ENCODE data around the gene PTPRCAP. TPM values are rescaled to one million over a fixed set of nuclear protein-coding genes. Genes with fewer than 3 reads are reported as not detected.

The PTPRCAP gene
- polyA plus RNA-seq, 3 donors: 2.1 to 14.3 (median 2.8) TPM

GRCh38 chr11:67389477-67389876, 48.0 kb downstream of the PTPRCAP start:
- H3K36me3 Mint-ChIP-seq: peaks cover 3 to 7% of the 10 kb centered on the region in 2 donors
- Histone ChIP-seq H3K27me3 (ENCODE audit: control insufficient read depth in 2 of 2, insufficient read depth in 2 of 2, low read length in 2 of 2) (no peaks in the 10 kb centered on the region), H3K4me3 (replicated peaks in 1 of 3; ENCODE audit: low read depth in 2 of 3, low read length in 3 of 3) (no peak overlapping the region), H3K36me3 (replicated peaks in 1 of 2; ENCODE audit: control insufficient read depth in 1 of 2, insufficient read depth in 2 of 2, low read length in 2 of 2) (peaks cover 0 to 5% of the 10 kb centered on the region in 2 donors), H3K4me2 (replicated peaks; ENCODE audit: extremely low read depth, low read length, poor library complexity, severe bottlenecking) (no peak overlapping the region), H4K20me1 (ENCODE audit: insufficient read depth, low read length) (peaks cover 23% of the 10 kb centered on the region), H3K4me1 (ENCODE audit: control insufficient read depth in 1 of 2, insufficient read depth in 2 of 2, low read length in 2 of 2) (peaks cover 25 to 37% of the 10 kb centered on the region in 2 donors), H3K27ac (ENCODE audit: low read depth in 1 of 2, low read length in 2 of 2) (no peak overlapping the region), H3K9ac (ENCODE audit: insufficient read depth, low read length, poor library complexity, severe bottlenecking) (no peak overlapping the region), H3K79me2 (ENCODE audit: insufficient read depth, low read length) (peaks cover 36% of the 10 kb centered on the region), H3K9me3 (replicated peaks in 1 of 2; ENCODE audit: control insufficient read depth in 1 of 2, insufficient read depth in 1 of 2, low read length in 2 of 2) (no peaks in the 10 kb centered on the region), H2AFZ (ENCODE audit: insufficient read depth, low read depth, low read length, poor library complexity, severe bottlenecking) (no peak overlapping the region)
- peaks cover 0 to 8% (median 1%) of the 10 kb centered on the region in 3 donors for H3K27me3 Mint-ChIP-seq (ENCODE audit: low read depth in 3 of 3)
- H3K4me3 Mint-ChIP-seq: no peak overlapping the region
- H3K4me1 Mint-ChIP-seq: peaks cover 41% of the 10 kb centered on the region
- peak in 1 of 3 donors; percentile 42 for DNase-seq
- peak overlapping the region in 3 of 7 donors; percentile 22 to 71 (median 48) for H3K27ac Mint-ChIP-seq
- WGBS (ENCODE audit: insufficient coverage): 73% methylated on average over 5 of the region's 6 CpGs
- peak; percentile 62 for TF ChIP-seq CTCF (IDR thresholded peaks at IDR 0.05)
- peaks cover 0 to 1% (median 0%) of the 10 kb centered on the region in 7 donors for H3K9me3 Mint-ChIP-seq
- intact Hi-C loops (cut with micrococcal nuclease): no loop called here

GRCh38 chr11:67387518-67387917, 50.0 kb downstream of the PTPRCAP start:
- WGBS (ENCODE audit: insufficient coverage): no CpG with 5 or more reads among the region's 6 CpGs
- Histone ChIP-seq H3K9me3 (replicated peaks in 1 of 2; ENCODE audit: control insufficient read depth in 1 of 2, insufficient read depth in 1 of 2, low read length in 2 of 2) (no peaks in the 10 kb centered on the region), H3K27me3 (ENCODE audit: control insufficient read depth in 2 of 2, insufficient read depth in 2 of 2, low read length in 2 of 2) (no peaks in the 10 kb centered on the region), H3K4me3 (replicated peaks in 1 of 3; ENCODE audit: low read depth in 2 of 3, low read length in 3 of 3) (no peak overlapping the region), H4K20me1 (ENCODE audit: insufficient read depth, low read length) (peaks cover 10% of the 10 kb centered on the region), H3K4me2 (replicated peaks; ENCODE audit: extremely low read depth, low read length, poor library complexity, severe bottlenecking) (no peak overlapping the region), H3K36me3 (replicated peaks in 1 of 2; ENCODE audit: control insufficient read depth in 1 of 2, insufficient read depth in 2 of 2, low read length in 2 of 2) (no peaks in the 10 kb centered on the region), H2AFZ (ENCODE audit: insufficient read depth, low read depth, low read length, poor library complexity, severe bottlenecking) (no peak overlapping the region), H3K9ac (ENCODE audit: insufficient read depth, low read length, poor library complexity, severe bottlenecking) (no peak overlapping the region), H3K4me1 (ENCODE audit: control insufficient read depth in 1 of 2, insufficient read depth in 2 of 2, low read length in 2 of 2) (peaks cover 23 to 30% of the 10 kb centered on the region in 2 donors), H3K27ac (ENCODE audit: low read depth in 1 of 2, low read length in 2 of 2) (no peak overlapping the region), H3K79me2 (ENCODE audit: insufficient read depth, low read length) (peaks cover 28% of the 10 kb centered on the region)
- Mint-ChIP-seq H3K9me3 (peaks cover 0 to 1% (median 0%) of the 10 kb centered on the region in 7 donors), H3K4me3 (no peak overlapping the region), H3K36me3 (no peaks in the 10 kb centered on the region), H3K27me3 (ENCODE audit: low read depth in 3 of 3) (peaks cover 0 to 5% (median 1%) of the 10 kb centered on the region in 3 donors), H3K4me1 (peaks cover 32% of the 10 kb centered on the region), H3K27ac (peak overlapping the region in 1 of 7 donors; percentile 43)
- DNase-seq: no peak
- intact Hi-C loops (cut with micrococcal nuclease): no loop called here
- TF ChIP-seq CTCF (IDR thresholded peaks at IDR 0.05): no peak
